IMR-90 (cell line): Measurements from ENCODE around the gene TPSG1.
"Not testable (repeated sequence)": the region's sequence is repeated elsewhere in the genome, so short reads cannot be mapped to it uniquely, and the experiment has no call there.

Source experiments
- CEBPB ChIP-seq: IDR thresholded peaks from 2 replicates; pipeline ENCODE4 v1.6.1; 2012; ENCODE audit warnings: low read depth, low read length, improper control_type of control experiment
- CTCF ChIP-seq: conservative IDR thresholded peaks from 2 replicates; pipeline ENCODE4 v1.5.1; 2012; ENCODE audit warnings: mild to moderate bottlenecking, low read depth, low read length, improper control_type of control experiment
- ELK1 ChIP-seq: fragments of 150-350 bp; IDR thresholded peaks from 2 replicates; pipeline ENCODE4 v1.6.1; 2016; ENCODE audit warnings: low read depth, mild to moderate bottlenecking, low read length, moderate library complexity, borderline replicate concordance
- FOS ChIP-seq: fragments of 150-350 bp; IDR thresholded peaks from 2 replicates; pipeline ENCODE4 v1.6.1; 2016; ENCODE audit warnings: low read depth, low read length
- MAFK ChIP-seq: IDR thresholded peaks from 2 replicates; pipeline ENCODE4 v1.6.1; 2012; ENCODE audit warnings: low read depth, low read length, improper control_type of control experiment
- MAZ ChIP-seq: IDR thresholded peaks from 2 replicates; pipeline ENCODE4 v1.6.1; 2012; ENCODE audit warnings: low read depth, mild to moderate bottlenecking, low read length, improper control_type of control experiment, moderate library complexity, borderline replicate concordance
- MXI1 ChIP-seq: IDR thresholded peaks from 2 replicates; pipeline ENCODE4 v1.6.1; 2012; ENCODE audit warnings: low read depth, mild to moderate bottlenecking, low read length, moderate library complexity, borderline replicate concordance
- POLR2A ChIP-seq: IDR thresholded peaks from 2 replicates; pipeline ENCODE4 v1.6.1; 2012; ENCODE audit warnings: mild to moderate bottlenecking, low read depth, low read length
- RAD21 ChIP-seq: IDR thresholded peaks from 2 replicates; pipeline ENCODE4 v1.6.1; 2012; ENCODE audit warnings: low read length, improper control_type of control experiment
- RCOR1 ChIP-seq: IDR thresholded peaks from 2 replicates; pipeline ENCODE4 v1.6.1; 2012; ENCODE audit warnings: mild to moderate bottlenecking, low read length, improper control_type of control experiment; ENCODE audit not compliant: insufficient replicate concordance
- RFX5 ChIP-seq: IDR thresholded peaks from 2 replicates; pipeline ENCODE4 v1.8.0; 2012; ENCODE audit warnings: low read depth, mild to moderate bottlenecking, low read length, moderate library complexity
- SMC3 ChIP-seq: fragments of 150-350 bp; IDR thresholded peaks from 2 replicates; pipeline ENCODE4 v1.6.1; 2016; ENCODE audit warnings: low read depth, mild to moderate bottlenecking, antibody characterized with exemption, low read length, moderate library complexity
- USF2 ChIP-seq: fragments of 150-350 bp; IDR thresholded peaks from 2 replicates; pipeline ENCODE4 v1.6.1; 2017; ENCODE audit warnings: mild to moderate bottlenecking, antibody characterized with exemption, low read length, low read depth

GRCh38 chr16:1236659-1237058, 11.6 kb upstream of the TPSG1 start:
- not testable (repeated sequence) for TF ChIP-seq CTCF, SMC3, USF2, MAZ, RAD21, POLR2A, CEBPB, MXI1, FOS, RCOR1, MAFK, RFX5, ELK1
